Glomerular visceral epithelial cell (primary cell): Measurements from ENCODE around the gene IGF2BP1.
A peak's percentile ranks its signal among the peaks of the same experiment; 100 is the strongest.

ENCODE experiments used
- DNase-seq: peaks from one replicate; pipeline ENCODE4 v3.0.0-alpha.2; 2016; ENCODE audit errors: extremely low spot score

The IGF2BP1 gene

DNA sequence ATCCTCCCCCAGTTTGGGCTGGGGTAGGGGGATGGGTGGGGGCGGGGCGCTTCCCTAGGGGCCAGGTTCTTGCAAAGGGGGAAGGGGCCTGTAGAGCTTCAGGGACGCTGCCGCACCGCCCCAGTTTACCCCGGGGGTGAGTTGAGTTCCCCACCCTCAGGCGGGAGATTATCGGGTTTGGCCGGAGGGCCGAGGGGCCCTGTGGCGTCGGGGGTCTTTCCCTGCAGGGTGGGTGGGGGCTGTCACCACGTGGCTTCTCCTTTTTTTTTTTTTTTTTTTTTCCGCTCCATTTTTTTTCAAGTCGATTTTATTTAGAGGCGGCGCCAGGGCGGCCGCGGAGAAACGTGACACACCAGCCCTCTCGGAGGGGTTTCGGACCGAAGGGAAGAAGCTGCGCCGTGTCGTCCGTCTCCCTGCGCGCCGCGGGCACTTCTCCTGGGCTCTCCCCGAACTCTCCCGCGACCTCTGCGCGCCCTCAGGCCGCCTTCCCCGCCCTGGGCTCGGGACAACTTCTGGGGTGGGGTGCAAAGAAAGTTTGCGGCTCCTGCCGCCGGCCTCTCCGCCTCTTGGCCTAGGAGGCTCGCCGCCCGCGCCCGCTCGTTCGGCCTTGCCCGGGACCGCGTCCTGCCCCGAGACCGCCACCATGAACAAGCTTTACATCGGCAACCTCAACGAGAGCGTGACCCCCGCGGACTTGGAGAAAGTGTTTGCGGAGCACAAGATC is at the start of gene IGF2BP1:
Gene IGF2BP1 (plus strand): TSS at position 283 of the 724 bp plus-strand sequence. CDS start 361 bp downstream, at position 644.
- peak; percentile 79 for DNase-seq

DNA sequence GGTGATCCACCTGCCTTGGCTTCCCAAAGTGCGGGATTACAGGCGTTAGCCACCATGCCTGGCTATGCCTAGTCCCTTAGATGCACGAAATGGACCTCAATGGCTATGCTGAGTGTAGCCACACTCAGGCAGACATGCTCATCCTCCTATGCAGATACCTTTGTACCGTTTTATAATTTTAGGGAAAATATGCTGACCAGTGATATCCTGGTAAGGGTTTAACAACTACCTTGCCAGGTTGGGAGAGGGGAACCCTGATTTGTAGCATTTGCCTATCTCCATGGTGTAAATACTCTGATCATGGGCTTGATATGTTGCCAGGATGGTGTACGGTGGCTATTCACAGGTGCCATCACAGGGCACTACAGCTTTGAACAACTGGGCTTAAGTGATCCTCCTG is 45.6 kb upstream of the IGF2BP1 start:
- no peak for DNase-seq

DNA sequence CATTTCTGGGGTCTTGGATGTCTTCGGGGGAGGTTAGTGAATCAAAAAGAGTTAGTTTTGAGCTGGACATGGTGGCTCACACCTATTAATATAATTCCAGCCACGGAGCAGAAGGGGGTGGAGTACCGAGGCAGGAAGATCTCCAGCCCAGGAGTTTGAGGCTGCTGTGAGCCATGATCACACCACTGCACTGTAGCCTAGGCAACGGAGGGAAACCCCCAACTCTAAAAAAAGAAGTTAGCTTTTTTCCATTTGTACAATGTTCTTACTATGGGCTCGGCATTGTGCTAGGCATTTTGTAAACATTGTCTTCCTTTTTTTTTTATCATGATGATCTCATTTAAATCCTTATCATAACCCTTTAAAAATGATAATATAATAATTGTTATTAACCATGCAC is 44.3 kb upstream of the IGF2BP1 start:
- no peak for DNase-seq

DNA sequence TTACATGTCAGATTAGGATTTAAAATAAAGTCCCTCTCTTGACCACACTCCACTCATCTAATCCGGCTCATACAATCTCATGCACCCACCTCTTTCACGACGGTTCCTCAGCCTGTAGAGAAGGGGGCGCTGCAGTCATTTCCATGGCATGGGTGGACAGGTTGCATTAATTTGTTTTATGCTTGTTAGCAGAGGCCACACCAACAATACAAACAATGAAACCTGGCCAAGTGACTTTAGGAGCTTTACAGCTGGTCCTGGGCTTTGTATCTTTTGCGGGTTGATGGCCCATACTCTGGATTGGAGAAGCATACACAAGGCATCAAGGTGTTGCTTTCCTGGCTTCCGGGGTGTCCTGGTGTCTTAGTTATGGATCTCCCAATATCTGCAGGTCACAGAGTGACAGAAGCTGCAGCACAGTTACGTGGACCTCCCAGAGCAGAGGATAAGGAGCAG is 42.9 kb upstream of the IGF2BP1 start:
- DNase-seq = peak; percentile 44

DNA sequence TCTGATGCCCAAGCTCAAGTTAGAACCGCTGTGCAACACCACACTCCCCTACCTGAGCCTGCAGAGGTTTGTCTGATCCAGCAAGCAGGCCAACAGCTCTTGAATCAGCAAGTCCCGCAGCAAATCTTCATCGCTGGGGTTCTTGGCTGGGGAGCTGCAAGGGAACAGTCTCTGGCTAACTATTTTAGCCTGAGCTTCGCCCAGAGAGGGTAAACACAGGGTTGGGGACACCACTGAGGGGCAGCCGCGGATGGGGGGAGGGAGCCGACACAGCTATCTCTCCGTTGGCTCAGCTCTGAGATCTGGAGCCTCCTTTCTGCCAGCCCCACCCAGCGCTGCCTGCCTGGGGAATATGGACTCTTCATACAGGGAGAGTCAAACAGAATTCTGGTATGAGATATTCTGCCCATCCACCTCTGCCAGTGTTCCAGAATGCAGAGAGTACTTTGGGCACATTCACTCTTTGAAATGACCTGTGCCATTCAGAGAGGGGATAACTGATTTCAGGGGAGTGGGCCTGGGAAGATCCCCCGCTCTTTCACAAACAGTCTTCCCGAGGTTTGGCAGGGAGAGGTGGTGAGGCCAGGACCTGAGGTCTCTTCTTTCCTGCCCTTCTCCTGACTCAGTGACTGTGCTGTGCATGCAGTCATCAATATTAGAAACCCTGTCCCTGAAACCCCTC is 36.2 kb upstream of the IGF2BP1 start:
- no peak for DNase-seq

DNA sequence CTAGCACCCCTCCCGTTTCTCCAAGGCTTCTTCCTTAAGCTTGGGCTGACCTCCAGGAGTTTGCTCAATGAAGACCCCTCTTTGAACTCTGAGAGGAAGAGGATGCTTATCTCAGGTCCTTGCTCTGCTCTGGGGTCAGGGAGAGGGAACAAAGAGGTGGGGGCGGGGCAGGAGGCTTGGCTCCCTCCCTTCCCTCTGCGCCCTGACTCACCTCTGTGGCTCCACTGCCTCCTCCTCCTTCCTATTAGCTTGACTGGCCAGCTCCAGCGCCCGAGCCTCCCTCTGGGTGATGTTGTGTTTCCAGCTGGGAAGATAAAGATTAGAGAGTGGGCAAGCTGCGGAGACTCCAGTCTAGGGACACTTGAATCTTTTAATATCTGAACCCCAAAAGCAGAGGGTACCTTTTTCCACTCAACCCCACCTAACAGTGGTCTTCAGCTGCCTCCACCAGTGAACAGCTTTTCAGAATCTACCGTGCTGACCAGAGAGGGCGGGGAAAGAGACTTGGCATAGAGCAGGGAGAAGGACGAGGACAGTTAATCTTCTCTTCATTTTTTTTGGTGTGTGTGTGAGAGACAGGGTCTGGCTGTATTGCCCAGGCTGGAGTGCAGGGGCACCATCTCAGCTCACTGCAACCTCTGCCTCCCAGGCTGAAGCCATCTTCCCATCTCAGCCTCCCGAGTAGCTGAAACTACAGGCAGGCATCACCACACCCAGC is 35.5 kb upstream of the IGF2BP1 start:
- DNase-seq = peak; percentile 80

DNA sequence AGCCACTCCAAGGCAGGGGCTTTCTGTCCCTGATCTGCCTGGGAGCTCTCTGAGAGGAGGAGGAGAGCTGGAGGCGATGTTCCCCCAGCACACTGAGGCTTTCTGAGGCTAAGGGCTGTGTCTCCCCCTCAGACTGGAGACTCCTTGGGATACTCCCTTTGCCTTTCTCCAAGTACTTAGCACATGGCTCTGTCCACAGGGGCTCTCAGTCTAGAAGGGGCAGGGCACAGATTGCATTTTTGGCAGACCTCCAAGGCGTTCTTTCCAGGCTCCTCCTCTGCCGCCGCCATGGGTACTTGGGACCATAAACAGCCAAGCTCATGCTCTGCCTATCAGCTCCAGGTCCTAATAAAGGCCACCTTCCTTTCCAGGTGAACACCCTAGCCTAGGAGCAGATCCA is 27.0 kb upstream of the IGF2BP1 start:
- no peak for DNase-seq

DNA sequence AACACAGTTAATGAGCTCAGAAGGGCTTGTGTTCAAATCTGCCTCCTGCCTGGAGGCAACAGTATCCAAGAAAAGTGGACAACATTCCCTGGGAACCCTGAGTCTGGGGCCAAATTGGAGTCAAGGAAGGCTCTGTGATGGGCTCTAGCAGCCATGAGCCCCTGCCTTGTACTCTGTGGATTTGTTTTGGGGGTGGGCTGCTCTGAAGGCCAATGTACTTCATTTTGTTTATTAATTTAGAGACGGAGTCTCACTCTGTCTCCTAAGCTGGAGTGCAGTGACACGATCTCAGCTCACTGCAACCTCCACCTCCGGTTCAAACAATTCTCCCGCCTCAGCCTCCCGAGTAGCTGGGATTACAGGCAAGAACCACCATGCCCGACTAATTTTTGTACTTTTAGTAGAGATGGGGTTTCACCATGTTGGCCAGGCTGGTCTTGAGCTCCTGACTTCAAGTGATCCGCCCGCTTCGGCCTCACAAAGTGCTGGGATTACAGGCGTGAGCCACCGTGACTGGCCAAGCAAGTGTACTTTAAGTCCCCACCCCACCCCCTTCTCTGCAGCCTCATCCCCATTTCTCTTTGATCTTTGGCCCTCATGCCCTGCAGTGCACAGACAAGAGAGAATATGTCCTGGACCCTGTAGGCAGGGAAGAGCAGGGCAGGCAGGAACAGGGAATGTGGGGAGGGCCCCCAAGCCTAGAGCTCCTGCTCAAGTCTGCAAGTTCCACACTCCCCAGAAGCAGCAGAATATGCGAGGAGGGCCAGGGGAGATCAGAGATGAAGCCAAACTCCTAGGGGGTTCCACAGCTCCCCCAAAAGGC is 26.1 kb upstream of the IGF2BP1 start:
- DNase-seq = no peak

DNA sequence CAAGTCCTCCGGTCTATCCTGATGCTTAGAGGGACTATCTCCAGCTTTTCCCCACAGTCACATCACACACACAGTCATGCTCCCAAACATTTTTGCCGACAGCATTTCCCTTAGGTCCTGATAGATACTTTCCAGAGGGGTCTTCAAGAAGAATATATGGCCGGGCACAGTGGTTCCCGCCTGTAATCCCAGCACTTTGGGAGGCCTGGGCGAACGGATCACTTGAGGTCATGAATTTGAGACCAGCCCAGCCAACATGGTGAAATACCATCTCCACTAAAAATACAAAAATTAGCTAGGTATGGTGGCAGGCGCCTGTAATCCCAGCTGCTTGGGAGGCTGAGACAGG is 24.5 kb upstream of the IGF2BP1 start:
- no peak for DNase-seq

DNA sequence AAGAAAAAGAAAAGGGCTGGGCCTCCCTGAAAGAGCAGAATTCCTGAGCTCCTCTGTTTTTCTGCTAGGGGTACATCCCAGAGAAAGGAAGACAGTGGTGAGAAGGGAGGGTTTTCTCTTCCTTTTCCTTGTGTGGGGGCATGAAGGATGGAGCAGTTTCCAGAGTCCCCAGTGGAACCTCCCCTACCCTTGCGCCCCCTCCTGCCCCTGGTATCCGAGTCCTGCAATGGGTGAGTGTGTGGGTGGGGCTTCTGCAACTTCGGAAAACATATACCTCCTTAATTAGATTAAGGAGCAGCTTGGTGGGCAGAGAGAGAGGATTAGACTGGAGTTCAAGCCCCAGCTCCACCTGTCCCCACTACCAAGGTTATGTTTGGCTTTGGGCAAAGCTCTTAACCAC is 23.4 kb upstream of the IGF2BP1 start:
- no peak for DNase-seq

DNA sequence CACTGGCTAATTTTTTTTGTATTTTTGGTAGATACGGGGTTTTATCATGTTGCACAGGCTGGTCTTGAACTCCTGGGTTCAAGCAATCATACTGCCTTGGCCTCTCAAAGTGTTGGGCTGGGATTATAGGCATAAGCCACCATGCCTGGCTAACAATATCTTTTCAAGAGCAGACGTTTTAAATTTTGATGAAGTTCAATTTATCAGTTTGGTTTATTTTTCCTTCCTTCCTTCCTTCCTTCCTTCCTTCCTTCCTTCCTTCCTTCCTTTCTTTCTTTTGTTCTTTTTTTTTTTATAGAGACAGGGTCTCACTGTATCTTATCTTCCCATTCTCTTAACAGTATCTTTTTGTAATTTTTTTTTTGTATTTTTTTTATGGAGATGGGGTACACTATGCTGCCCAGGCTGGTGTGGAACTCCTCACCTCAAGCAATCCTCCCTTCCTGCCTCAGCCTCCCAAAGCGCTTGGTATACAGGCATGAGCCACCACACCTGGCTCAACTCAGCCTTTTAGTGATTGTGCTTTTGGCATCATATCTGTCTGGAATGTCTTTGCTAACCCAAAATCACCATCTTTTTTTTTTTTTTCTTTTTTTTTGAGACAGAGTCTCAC is 15.2 kb upstream of the IGF2BP1 start:
- no peak for DNase-seq

DNA sequence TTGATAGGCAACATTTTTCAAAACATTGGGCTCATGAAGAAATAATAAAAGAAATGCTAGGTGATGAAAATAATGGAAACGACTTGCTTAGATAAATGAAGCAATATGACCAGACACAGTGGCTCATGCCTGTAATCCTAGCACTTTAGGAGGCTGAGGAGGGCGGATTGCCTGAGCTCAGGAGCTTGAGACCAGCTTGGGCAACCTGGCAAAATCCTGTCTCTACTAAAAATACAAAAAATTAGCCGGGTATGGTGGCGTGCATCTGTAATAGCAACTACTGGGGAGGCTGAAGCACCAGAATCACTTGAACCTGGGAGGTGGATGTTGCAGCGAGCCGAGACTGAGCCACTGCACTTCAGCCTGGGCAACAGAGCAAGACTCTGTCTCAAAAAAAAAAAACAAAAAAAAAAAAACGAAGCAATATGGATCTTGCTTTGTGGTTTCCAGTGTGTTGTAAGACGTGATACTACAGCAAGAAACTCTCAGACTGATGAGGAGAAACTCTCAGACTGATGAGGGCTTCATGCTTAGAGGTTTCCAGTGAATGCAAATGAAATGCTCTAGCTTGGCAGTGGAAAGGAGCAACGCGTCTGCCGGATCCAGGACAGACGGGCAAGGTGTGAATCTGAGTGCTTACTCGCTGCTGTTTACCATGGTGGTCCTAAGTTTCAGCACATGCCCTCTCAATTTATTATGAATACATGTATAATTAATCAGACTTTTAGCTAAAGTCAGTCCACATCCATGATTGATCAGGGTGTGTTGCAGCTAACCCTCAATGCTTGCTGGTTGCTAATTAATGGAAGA is 11.5 kb upstream of the IGF2BP1 start:
- DNase-seq = no peak

DNA sequence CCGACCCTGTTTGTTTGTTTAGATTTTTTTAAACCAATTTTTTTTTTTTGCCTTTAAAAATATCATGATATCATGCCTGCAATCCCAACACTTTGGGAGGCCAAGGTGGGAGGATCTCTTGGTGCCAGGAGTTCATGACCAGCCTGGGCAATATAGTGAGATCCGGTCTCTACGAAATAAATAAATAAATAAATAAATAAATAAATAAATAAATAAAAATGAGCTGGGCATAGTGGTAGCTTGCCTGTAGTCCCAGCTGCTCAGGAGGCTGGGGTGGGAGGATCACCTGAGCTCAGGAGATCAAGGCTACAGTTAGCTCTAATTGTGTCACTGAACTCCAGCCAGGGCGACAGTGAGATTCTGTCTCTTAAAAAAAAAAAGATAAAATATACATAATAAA is 8.1 kb upstream of the IGF2BP1 start:
- no peak for DNase-seq

DNA sequence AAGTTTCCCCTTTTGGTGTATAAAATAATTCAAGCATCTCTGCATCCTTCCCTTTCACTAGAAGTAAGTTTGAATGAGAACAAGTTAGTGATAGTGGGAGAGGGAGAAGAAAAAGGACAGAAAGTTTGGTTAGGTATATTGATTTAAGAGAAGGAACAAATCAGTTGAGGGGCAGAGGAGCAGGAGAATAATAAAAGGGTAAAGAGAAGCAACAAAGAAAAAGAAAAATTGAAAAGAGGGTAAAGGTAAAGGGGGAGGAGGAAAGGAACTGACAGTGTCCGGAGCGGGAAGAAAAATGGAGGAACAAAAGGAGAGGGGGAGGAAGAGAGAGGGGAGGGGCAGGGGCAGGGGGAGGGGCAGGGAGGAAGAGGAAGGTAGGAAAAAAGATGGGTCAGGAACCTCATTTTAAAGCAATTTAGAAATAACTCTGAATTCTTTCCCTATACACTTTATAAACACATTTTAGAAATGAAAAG is 6.3 kb upstream of the IGF2BP1 start:
- no peak for DNase-seq

DNA sequence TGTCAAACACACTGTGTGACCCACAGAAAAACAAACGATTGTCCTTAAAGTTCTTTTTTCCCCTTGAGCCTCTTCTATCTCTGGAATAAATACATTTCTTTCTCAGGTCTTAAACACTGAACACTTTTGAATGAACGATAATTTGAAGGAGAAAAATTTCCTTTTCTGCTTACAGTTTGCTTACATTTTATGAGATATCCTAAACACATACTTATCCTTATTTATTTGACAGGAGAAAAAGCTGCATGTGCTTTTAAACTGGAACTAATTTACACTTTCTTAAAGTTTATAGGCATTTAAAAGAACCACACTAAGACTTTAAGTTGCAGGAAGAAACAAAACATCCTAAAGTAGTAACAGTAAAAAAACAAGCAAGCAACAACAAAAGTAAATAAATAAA is 4.7 kb upstream of the IGF2BP1 start:
- DNase-seq = no peak

DNA sequence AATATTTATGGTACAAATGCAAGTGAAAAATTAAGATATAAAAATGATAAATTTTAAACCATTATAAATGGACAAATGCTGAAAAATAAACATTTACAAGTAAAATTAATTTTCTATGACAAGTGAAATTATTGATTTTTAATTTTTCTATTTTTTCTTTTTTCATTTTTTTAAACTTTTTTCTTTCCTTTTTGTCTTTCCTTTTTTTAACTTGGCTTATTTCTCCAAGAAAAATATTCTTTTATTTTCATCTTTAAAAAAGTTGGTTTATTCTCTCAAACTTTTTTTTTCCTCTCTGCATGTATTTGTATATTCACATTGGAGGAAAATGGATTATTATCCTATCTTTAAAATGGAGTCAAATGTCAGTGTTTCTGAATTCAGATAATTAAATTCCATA is 3.9 kb upstream of the IGF2BP1 start:
- no peak for DNase-seq

DNA sequence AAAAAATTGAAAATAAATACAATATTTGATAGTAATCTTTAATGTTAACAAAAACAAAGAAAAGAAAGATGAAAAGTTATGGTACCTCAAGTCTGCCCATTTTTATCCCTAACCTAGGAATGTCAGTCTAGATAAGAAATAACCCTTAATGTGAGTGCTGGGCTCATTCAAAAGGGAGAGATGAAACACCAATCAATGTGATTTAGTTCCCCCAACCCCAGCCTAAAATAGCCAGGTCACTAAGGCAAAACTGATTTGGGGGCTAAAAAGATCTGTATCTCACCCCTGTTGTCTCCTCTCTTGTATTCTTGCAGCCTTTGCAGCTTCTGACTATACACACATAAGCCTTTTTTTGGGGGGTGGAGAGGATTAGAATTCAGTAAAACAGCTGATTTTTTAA is 3.2 kb upstream of the IGF2BP1 start:
- no peak for DNase-seq

DNA sequence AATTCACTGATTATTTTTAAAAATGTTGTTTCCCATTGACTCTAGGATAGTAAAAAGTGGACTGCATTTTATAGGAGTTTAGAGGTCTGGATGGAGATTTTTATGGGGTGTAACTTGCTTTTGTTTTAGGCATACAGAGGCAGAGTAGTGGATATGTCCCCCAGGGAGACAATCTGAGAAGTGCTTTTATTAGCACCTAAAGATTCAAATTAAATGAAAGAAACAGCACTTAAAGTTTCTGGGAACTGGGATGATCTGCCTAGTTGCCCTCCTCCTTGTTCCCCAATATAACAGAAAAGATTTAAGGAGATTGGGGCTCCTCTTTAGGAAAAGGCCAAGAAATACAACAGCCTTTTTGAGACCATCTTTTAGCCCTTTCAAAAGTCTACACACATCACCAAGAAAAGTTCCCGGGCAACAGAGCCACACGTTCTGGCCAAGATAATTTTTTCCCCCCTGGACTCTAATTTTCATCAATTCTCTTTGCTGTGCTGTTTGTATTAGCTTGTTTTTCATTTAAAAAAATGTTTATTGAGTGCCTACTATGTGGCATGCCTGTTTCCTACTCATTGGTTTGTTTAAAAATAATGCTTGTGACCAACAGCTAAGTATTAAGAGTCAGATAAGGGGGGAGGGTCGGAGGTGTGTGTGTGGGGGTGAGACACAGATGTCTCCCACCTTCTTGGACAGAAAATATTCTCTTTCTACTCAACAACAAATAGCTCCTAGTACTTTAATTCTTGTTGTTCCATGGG is 2.5 kb upstream of the IGF2BP1 start:
- DNase-seq = no peak

DNA sequence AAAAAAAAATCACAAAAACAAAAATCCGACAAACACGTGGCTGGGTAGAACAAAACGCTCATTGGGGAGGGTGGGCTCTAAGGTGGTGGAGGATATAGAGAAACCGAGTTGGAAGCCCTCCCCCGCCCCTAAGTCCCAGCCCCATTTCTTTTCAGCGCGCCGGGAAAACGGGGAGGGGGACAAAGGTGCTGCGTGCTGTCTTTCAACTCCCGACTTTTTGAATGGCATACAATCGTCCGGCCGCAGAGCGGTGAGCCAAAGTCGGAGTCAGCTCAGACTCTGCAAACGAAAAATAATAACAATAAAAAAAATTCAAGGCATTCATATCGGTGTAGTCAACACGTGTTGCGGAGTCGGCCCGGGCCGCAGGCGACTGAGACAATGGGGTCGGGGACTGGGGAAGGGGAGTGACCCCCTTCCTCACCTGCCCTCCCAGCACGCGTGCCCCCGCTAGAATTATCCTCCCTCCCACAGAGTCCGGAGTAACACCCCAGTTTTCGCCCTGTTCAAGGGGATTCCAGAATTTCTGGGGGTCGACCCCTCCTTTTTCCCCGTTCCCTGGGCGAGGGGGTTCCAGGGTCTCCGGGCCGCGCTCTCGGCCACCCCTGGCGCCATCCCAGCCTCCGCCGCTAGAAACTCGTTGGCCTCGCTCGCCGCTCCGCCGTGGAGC is 1.7 kb upstream of the IGF2BP1 start:
- peak; percentile 29 for DNase-seq
